ENCODE results near the gene ADAMTS2.

GRCh38 chr5:179228341-179229121 is 116.7 kb downstream of the ADAMTS2 start:
- no peak for TF ChIP-seq EZH2 (IDR thresholded peaks at IDR 0.05; ENCODE audit: insufficient read depth, poor library complexity, severe bottlenecking)
- TF ChIP-seq EZH2phosphoT487 (IDR thresholded peaks at IDR 0.05; ENCODE audit: insufficient read depth, low read depth) = no peak
